ENCODE results near the gene SIGLEC15.

- TF ChIP-seq CSDC2 (CRISPR knock-in tag; IDR thresholded peaks at IDR 0.05), result no peak
- TF ChIP-seq ARNTL (CRISPR knock-in tag; IDR thresholded peaks at IDR 0.05; ENCODE audit: borderline replicate concordance, low read depth), result no peak
- TF ChIP-seq TCF4 (CRISPR knock-in tag; IDR thresholded peaks at IDR 0.05; ENCODE audit: borderline replicate concordance), result no peak
- no peak for TF ChIP-seq ESRRG (CRISPR knock-in tag; IDR thresholded peaks at IDR 0.05)
- TF ChIP-seq ZFP30 (CRISPR knock-in tag; IDR thresholded peaks at IDR 0.05), result no peak
- TF ChIP-seq, protein P1, sequence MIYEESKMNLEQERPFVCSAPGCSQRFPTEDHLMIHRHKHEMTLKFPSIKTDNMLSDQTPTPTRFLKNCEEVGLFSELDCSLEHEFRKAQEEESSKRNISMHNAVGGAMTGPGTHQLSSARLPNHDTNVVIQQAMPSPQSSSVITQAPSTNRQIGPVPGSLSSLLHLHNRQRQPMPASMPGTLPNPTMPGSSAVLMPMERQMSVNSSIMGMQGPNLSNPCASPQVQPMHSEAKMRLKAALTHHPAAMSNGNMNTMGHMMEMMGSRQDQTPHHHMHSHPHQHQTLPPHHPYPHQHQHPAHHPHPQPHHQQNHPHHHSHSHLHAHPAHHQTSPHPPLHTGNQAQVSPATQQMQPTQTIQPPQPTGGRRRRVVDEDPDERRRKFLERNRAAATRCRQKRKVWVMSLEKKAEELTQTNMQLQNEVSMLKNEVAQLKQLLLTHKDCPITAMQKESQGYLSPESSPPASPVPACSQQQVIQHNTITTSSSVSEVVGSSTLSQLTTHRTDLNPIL (CRISPR knock-in tag; IDR thresholded peaks at IDR 0.05; ENCODE audit: low read depth), result no peak
- TF ChIP-seq TOX (CRISPR knock-in tag; IDR thresholded peaks at IDR 0.05; ENCODE audit: borderline replicate concordance), result no peak
- no peak for TF ChIP-seq CSRNP3 (CRISPR knock-in tag; IDR thresholded peaks at IDR 0.05)
- no peak for TF ChIP-seq ZNF565 (CRISPR knock-in tag; conservative IDR thresholded peaks at IDR 0.05; ENCODE audit: low read depth)
Observed at GRCh38 chr18:45854036-45854586, 28.6 kb downstream of the SIGLEC15 start.
